PC-9 (cell line): Measurements from ENCODE around the gene USP7. TPM values are rescaled to one million over a fixed set of nuclear protein-coding genes. Genes with fewer than 3 reads are reported as not detected.
A peak's percentile ranks its signal among the peaks of the same experiment; 100 is the strongest.

Source experiments
- BruUV-seq: library from RNA; stranded (reverse); fragments of 400-500 nt; replicated peaks from 2 replicates; lab custom pipeline; 2021; lab: Mats Ljungman, UMichigan
- CTCF ChIA-PET: fragments of 300-600 bp; sonication (Branson Sonifier 250); formaldehyde crosslinking; loops from one replicate; lab custom pipeline; 2022; ENCODE audit warnings: antibody characterized with exemption; lab: Charles Lee
- POLR2A ChIA-PET: fragments of 300-600 bp; sonication (Branson Sonifier 250); formaldehyde crosslinking; loops from one replicate; lab custom pipeline; 2022; ENCODE audit warnings: antibody characterized with exemption; ENCODE audit not compliant: unreplicated experiment; lab: Charles Lee
- DNase-seq, 2 experiments: peaks; one replicate each; pipeline versions ENCODE4 v3.0.0 to v3.0.0-alpha.2; 2015 to 2022; ENCODE audit warnings: mixed read lengths in 1 of 2
- H2AFZ ChIP-seq: fragments of 200-600 bp; sonication (generic); 2 replicates; pipeline ENCODE4 v1.8.1; 2017; ENCODE audit warnings: antibody characterized with exemption
- H3F3A ChIP-seq: fragments of 200-600 bp; sonication (generic); 2 replicates; pipeline ENCODE4 v1.8.1; 2017; ENCODE audit warnings: antibody characterized with exemption, mild to moderate bottlenecking, low read depth; ENCODE audit not compliant: insufficient read depth
- H3K27ac ChIP-seq: fragments of 200-600 bp; sonication (generic); 2 replicates; pipeline ENCODE4 v1.6.1; 2016; ENCODE audit warnings: mixed run types
- H3K27me3 ChIP-seq: fragments of 200-600 bp; sonication (generic); 2 replicates; pipeline ENCODE4 v1.6.1; 2016; ENCODE audit warnings: low read depth, mixed run types; ENCODE audit not compliant: insufficient read depth
- H3K36me3 ChIP-seq: fragments of 200-600 bp; sonication (generic); 2 replicates; pipeline ENCODE4 v1.6.1; 2016; ENCODE audit warnings: low read depth, mixed run types
- H3K4me1 ChIP-seq: fragments of 200-600 bp; sonication (generic); replicated peaks from 2 replicates; pipeline ENCODE4 v1.6.1; 2016; ENCODE audit warnings: mixed run types; ENCODE audit not compliant: insufficient read depth
- H3K4me2 ChIP-seq: fragments of 200-600 bp; sonication (generic); 2 replicates; pipeline ENCODE4 v1.6.1; 2017; ENCODE audit warnings: mixed run types
- H3K4me3 ChIP-seq: fragments of 200-600 bp; sonication (generic); 2 replicates; pipeline ENCODE4 v1.6.1; 2016; ENCODE audit warnings: mixed run types
- H3K79me2 ChIP-seq: fragments of 200-600 bp; sonication (generic); 2 replicates; pipeline ENCODE4 v1.6.1; 2017; ENCODE audit warnings: low read depth, mixed run types
- H3K9me2 ChIP-seq: fragments of 200-600 bp; sonication (generic); 2 replicates; pipeline ENCODE4 v1.8.1; 2017; ENCODE audit warnings: mild to moderate bottlenecking; ENCODE audit not compliant: insufficient read depth
- H3K9me3 ChIP-seq: fragments of 200-600 bp; sonication (generic); 2 replicates; pipeline ENCODE4 v1.8.1; 2016; ENCODE audit warnings: low read depth; ENCODE audit not compliant: insufficient read depth
- H4K20me1 ChIP-seq: fragments of 200-600 bp; sonication (generic); 2 replicates; pipeline ENCODE4 v1.8.1; 2017; ENCODE audit not compliant: insufficient read depth
- EZH2 ChIP-seq: fragments of 200-600 bp; sonication (generic); IDR thresholded peaks from 2 replicates; pipeline ENCODE4 v1.8.0; 2017; ENCODE audit warnings: antibody characterized with exemption, low read depth
- intact Hi-C: fragments of 100-400 bp; cut with micrococcal nuclease; formaldehyde crosslinking; loops from one replicate; pipeline ENCODE4 v1.10.0; 2022; ENCODE audit not compliant: unreplicated experiment
- total RNA-seq: library from RNA; stranded (reverse); gene quantifications from 2 replicates; pipeline ENCODE4 v1.2.3, GENCODE V29; 2021
- TF ChIP-seq, protein P1 (sequence below): fragments of 200-600 bp; sonication (generic); conservative IDR thresholded peaks from 2 replicates; pipeline ENCODE4 v1.6.1; 2017; ENCODE audit warnings: mixed run types, antibody characterized with exemption, mild to moderate bottlenecking, moderate library complexity

The USP7 gene
- total RNA-seq, 1 experiment from 2014 or later = 167 TPM

DNA sequence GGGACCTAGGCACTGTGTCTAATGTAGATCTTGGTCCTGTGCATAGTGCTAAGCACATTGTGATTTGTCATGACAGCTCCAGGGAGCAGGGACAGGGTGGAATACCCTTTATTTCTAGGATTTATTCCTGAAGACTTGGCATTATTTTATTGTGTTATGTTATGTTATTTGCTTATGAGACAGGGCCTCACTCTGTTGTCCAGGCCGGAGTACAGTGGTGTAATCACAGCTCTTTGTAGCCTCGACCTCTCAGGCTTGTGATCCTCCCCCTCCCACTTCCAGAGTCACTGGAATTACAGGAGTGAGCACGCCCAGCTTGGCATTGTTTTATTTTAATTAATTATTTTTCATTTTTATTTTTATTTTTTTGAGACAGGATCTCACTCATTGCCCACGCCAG, 40.5 kb upstream of the USP7 start:
- intact Hi-C loops = loop anchor here (5.0 to 10.0 kb wide), 2 partner anchors 42 to 69 kb away; partner anchors contain the start of gene USP7
- POLR2A ChIA-PET = no interaction called here

DNA sequence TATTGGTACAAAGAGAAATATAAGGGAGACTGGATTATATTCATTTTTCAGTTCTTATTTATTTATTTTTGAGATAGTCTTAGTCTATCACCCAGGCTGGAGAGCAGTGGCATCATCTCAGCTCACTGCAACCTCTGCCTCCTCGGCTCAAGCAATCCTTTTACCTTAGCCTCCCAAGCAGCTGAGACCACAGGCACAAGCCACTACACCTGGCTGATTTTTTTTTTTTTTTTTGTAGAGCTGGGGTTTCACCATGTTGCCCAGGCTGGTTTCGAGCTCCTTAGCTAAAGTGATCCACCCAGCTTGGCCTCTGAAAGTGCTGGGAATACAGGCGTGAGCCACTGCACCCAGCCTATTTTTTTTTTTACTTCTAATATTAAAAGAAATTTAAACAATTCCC, 40.1 kb upstream of the USP7 start:
- H3K4me3 ChIP-seq = no peak overlapping the region
- H3K27me3 ChIP-seq = no peaks in the 10 kb centered on the region
- ChIA-PET CTCF (interaction anchor here (0.7 kb wide), 2 partner anchors 29 to 72 kb away, joined by 3 to 4 read pairs; no protein-coding TSS in a partner anchor), POLR2A (no interaction called here)
- no peak overlapping the region for H3K27ac ChIP-seq
- intact Hi-C loops = loop anchor here (5.0 to 10.0 kb wide), 2 partner anchors 41 to 69 kb away; partner anchors contain the start of gene USP7
- peaks cover 3% of the 10 kb centered on the region; the same call in 1 of the 2 replicates for H3F3A ChIP-seq
- no peaks in the 10 kb centered on the region for H3K36me3 ChIP-seq
- H3K4me1 ChIP-seq = peaks cover 14% of the 10 kb centered on the region
- no peak for TF ChIP-seq EZH2
- TF ChIP-seq, protein P1, sequence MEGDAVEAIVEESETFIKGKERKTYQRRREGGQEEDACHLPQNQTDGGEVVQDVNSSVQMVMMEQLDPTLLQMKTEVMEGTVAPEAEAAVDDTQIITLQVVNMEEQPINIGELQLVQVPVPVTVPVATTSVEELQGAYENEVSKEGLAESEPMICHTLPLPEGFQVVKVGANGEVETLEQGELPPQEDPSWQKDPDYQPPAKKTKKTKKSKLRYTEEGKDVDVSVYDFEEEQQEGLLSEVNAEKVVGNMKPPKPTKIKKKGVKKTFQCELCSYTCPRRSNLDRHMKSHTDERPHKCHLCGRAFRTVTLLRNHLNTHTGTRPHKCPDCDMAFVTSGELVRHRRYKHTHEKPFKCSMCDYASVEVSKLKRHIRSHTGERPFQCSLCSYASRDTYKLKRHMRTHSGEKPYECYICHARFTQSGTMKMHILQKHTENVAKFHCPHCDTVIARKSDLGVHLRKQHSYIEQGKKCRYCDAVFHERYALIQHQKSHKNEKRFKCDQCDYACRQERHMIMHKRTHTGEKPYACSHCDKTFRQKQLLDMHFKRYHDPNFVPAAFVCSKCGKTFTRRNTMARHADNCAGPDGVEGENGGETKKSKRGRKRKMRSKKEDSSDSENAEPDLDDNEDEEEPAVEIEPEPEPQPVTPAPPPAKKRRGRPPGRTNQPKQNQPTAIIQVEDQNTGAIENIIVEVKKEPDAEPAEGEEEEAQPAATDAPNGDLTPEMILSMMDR = no peak
- no peaks in the 10 kb centered on the region for H3K9me3 ChIP-seq
- H4K20me1 ChIP-seq = no peaks in the 10 kb centered on the region
- BruUV-seq = no TSS peak
- H3K79me2 ChIP-seq = no peaks in the 10 kb centered on the region
- H3K4me2 ChIP-seq = peak overlapping the region; percentile 19; the same call in 1 of the 2 replicates
- no peak for DNase-seq
- H3K9me2 ChIP-seq = no peaks in the 10 kb centered on the region
- H2AFZ ChIP-seq = no peak overlapping the region

More for the DNA sequence above, 40.5 kb upstream of the USP7 start:
- Histone ChIP-seq H3K4me1 (peaks cover 14% of the 10 kb centered on the region), H3F3A (peaks cover 3% of the 10 kb centered on the region; the same call in 1 of the 2 replicates), H3K27me3 (no peaks in the 10 kb centered on the region), H3K4me3 (no peak overlapping the region), H2AFZ (no peak overlapping the region), H3K4me2 (no peak overlapping the region), H3K9me3 (no peaks in the 10 kb centered on the region), H4K20me1 (no peaks in the 10 kb centered on the region), H3K36me3 (no peaks in the 10 kb centered on the region), H3K9me2 (no peaks in the 10 kb centered on the region), H3K79me2 (no peaks in the 10 kb centered on the region), H3K27ac (no peak overlapping the region)
- BruUV-seq = no TSS peak
- no peak for DNase-seq
- CTCF ChIA-PET = interaction anchor here (0.7 kb wide), 2 partner anchors 29 to 72 kb away, joined by 3 to 4 read pairs; no protein-coding TSS in a partner anchor
- TF ChIP-seq EZH2 = no peak
- TF ChIP-seq, protein P1 = no peak

DNA sequence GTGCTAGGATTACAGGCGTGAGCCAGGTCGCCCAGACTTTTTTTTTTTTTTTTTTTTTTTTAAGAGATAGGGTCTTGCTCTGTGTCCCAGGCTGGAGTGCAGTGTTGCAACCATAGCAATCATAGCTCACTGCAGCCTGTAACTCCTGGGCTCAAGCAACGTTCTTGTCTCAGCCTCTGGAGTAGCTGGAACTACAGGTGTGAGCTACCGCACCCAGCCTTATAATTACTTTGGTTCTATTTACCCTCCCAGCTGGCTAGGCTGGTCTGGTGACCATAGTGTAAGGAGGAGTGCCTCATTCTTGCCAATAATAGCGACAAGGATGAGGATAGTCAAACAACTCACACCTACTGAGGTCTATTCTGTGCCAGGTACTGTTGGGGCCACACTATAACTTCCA, 39.6 kb upstream of the USP7 start:
- Histone ChIP-seq H3K27me3 (no peaks in the 10 kb centered on the region), H3K36me3 (no peaks in the 10 kb centered on the region), H3K79me2 (no peaks in the 10 kb centered on the region), H3F3A (peaks cover 3% of the 10 kb centered on the region; the same call in 1 of the 2 replicates), H3K9me2 (no peaks in the 10 kb centered on the region), H3K4me3 (no peak overlapping the region), H3K4me1 (peaks cover 14% of the 10 kb centered on the region), H3K4me2 (peak overlapping the region; percentile 19; the same call in 1 of the 2 replicates), H3K27ac (no peak overlapping the region), H4K20me1 (no peaks in the 10 kb centered on the region), H2AFZ (no peak overlapping the region), H3K9me3 (no peaks in the 10 kb centered on the region)
- TF ChIP-seq EZH2 = no peak
- TF ChIP-seq, protein P1 = no peak
- DNase-seq = peak; percentile 52 to 73
- intact Hi-C loops = loop anchor here (5.0 to 10.0 kb wide), 2 partner anchors 41 to 69 kb away; partner anchors contain the start of gene USP7
- CTCF ChIA-PET = interaction anchor here (0.6 to 0.7 kb wide), 3 partner anchors 30 to 73 kb away, joined by 3 to 4 read pairs (median 3); no protein-coding TSS in a partner anchor
- no TSS peak for BruUV-seq
- POLR2A ChIA-PET = no interaction called here
